GM12878 (cell line): Measurements from ENCODE around the gene CKLF. TPM values are rescaled to one million over a fixed set of nuclear protein-coding genes. Genes with fewer than 3 reads are reported as not detected.

Source experiments
- EP300 ChIP-seq, 2 experiments: fragments of 150-350 bp in 1 of 2; IDR thresholded peaks; 2 replicates each; pipeline ENCODE4 v1.6.1; 2011 to 2012; ENCODE audit warnings: low read depth in 2 of 2, low read length in 2 of 2, borderline replicate concordance in 1 of 2, improper control_type of control experiment in 1 of 2, inconsistent platforms in 1 of 2; ENCODE audit not compliant: control insufficient read depth in 1 of 2
- MTA3 ChIP-seq: IDR thresholded peaks from 2 replicates; pipeline ENCODE4 v1.6.1; 2012; ENCODE audit warnings: low read length, inconsistent platforms, borderline replicate concordance
- PAX8 ChIP-seq: fragments of 450-650 bp; IDR thresholded peaks from 2 replicates; pipeline ENCODE4 v1.6.1; 2017; ENCODE audit warnings: mild to moderate bottlenecking, moderate library complexity
- PBX3 ChIP-seq: IDR thresholded peaks from 2 replicates; pipeline ENCODE4 v1.6.1; 2011; ENCODE audit warnings: mild to moderate bottlenecking, low read depth, low read length, moderate library complexity; ENCODE audit not compliant: insufficient replicate concordance
- STAT1 ChIP-seq: fragments of 450-650 bp; conservative IDR thresholded peaks from 2 replicates; pipeline ENCODE4 v1.6.1; 2014; ENCODE audit warnings: antibody characterized with exemption, mild to moderate bottlenecking
- SUZ12 ChIP-seq: fragments of 200-600 bp; sonication (generic); IDR thresholded peaks from one replicate; pipeline ENCODE4 v1.6.1; 2018; ENCODE audit warnings: antibody characterized with exemption, mild to moderate bottlenecking; ENCODE audit not compliant: unreplicated experiment
- USF1 ChIP-seq: IDR thresholded peaks from 2 replicates; pipeline ENCODE4 v1.6.1; 2011; ENCODE audit warnings: borderline replicate concordance, low read depth, mild to moderate bottlenecking, moderate library complexity, mixed read lengths, low read length; ENCODE audit not compliant: insufficient read depth; ENCODE audit errors: extremely low read length
- YBX1 ChIP-seq: fragments of 450-650 bp; IDR thresholded peaks from 2 replicates; pipeline ENCODE4 v1.6.1; 2016; ENCODE audit warnings: antibody characterized with exemption
- polyA plus RNA-seq, 11 experiments: library from polyadenylated mRNA; depleted of rRNA in 4 of 11; unstranded in 6 of 11; stranded (reverse) in 5 of 11; fragments of >200 nt; fragmentation: Nextera tagmentation in 4 of 11; fragmentation: Illumina TruSeq in 1 of 11; extraction: Ambion mirVana in 4 of 11; extraction: Trizol in 1 of 11; gene quantifications; 1 replicate in 1 of 11; 2 replicates in 10 of 11; pipeline versions ENCODE4 v1.2.1 to v1.2.3, GENCODE V29; 2011 to 2016; ENCODE audit warnings: inconsistent platforms in 2 of 11, missing spikeins in 2 of 11, low read depth in 1 of 11
- total RNA-seq, 4 experiments: library from RNA; depleted of rRNA in 3 of 4; stranded (reverse); fragments of >200 nt in 3 of 4; fragmentation: Illumina TruSeq in 1 of 4; extraction: Trizol in 1 of 4; gene quantifications; 2 replicates each; pipeline versions ENCODE4 v1.2.1 to v1.2.3, GENCODE V29; 2013 to 2021
- TF ChIP-seq, protein P1 (sequence below): IDR thresholded peaks from 2 replicates; pipeline ENCODE4 v1.6.1; 2012; ENCODE audit warnings: improper control_type of control experiment, low read depth, low read length; ENCODE audit not compliant: insufficient replicate concordance
- TF ChIP-seq, protein P2 (sequence below): fragments of 450-650 bp; IDR thresholded peaks from 2 replicates; pipeline ENCODE4 v1.6.1; 2017; ENCODE audit warnings: low read depth, mild to moderate bottlenecking, moderate library complexity

CKLF gene
- total and polyA plus RNA-seq, 10 of the 15 experiments (the other 5 are each of a cell fraction or from before 2014, with no cell fraction given) = 40.8 to 193 (median 109) TPM

GRCh38 chr16:66522816-66523590 is 29.4 kb upstream of the CKLF start (continued):
- TF ChIP-seq, protein P1, sequence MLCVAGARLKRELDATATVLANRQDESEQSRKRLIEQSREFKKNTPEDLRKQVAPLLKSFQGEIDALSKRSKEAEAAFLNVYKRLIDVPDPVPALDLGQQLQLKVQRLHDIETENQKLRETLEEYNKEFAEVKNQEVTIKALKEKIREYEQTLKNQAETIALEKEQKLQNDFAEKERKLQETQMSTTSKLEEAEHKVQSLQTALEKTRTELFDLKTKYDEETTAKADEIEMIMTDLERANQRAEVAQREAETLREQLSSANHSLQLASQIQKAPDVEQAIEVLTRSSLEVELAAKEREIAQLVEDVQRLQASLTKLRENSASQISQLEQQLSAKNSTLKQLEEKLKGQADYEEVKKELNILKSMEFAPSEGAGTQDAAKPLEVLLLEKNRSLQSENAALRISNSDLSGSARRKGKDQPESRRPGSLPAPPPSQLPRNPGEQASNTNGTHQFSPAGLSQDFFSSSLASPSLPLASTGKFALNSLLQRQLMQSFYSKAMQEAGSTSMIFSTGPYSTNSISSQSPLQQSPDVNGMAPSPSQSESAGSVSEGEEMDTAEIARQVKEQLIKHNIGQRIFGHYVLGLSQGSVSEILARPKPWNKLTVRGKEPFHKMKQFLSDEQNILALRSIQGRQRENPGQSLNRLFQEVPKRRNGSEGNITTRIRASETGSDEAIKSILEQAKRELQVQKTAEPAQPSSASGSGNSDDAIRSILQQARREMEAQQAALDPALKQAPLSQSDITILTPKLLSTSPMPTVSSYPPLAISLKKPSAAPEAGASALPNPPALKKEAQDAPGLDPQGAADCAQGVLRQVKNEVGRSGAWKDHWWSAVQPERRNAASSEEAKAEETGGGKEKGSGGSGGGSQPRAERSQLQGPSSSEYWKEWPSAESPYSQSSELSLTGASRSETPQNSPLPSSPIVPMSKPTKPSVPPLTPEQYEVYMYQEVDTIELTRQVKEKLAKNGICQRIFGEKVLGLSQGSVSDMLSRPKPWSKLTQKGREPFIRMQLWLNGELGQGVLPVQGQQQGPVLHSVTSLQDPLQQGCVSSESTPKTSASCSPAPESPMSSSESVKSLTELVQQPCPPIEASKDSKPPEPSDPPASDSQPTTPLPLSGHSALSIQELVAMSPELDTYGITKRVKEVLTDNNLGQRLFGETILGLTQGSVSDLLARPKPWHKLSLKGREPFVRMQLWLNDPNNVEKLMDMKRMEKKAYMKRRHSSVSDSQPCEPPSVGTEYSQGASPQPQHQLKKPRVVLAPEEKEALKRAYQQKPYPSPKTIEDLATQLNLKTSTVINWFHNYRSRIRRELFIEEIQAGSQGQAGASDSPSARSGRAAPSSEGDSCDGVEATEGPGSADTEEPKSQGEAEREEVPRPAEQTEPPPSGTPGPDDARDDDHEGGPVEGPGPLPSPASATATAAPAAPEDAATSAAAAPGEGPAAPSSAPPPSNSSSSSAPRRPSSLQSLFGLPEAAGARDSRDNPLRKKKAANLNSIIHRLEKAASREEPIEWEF = no peak
- TF ChIP-seq, protein P2, sequence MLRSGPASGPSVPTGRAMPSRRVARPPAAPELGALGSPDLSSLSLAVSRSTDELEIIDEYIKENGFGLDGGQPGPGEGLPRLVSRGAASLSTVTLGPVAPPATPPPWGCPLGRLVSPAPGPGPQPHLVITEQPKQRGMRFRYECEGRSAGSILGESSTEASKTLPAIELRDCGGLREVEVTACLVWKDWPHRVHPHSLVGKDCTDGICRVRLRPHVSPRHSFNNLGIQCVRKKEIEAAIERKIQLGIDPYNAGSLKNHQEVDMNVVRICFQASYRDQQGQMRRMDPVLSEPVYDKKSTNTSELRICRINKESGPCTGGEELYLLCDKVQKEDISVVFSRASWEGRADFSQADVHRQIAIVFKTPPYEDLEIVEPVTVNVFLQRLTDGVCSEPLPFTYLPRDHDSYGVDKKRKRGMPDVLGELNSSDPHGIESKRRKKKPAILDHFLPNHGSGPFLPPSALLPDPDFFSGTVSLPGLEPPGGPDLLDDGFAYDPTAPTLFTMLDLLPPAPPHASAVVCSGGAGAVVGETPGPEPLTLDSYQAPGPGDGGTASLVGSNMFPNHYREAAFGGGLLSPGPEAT = no peak
- TF ChIP-seq STAT1 = no peak
- TF ChIP-seq MTA3 = no peak
- TF ChIP-seq USF1 = no peak
- TF ChIP-seq YBX1 = no peak
- TF ChIP-seq PAX8 = no peak
- no peak for TF ChIP-seq PBX3
- no peak for TF ChIP-seq SUZ12
- no peak for TF ChIP-seq EP300 (IDR thresholded peaks at IDR 0.05; ENCODE audit: borderline replicate concordance in 1 of 2, control insufficient read depth in 1 of 2, low read depth in 2 of 2, low read length in 2 of 2)
- TF ChIP-seq, all 136 proteins: peak for 0
